ENCODE data around the gene PCGF3.

DNA sequence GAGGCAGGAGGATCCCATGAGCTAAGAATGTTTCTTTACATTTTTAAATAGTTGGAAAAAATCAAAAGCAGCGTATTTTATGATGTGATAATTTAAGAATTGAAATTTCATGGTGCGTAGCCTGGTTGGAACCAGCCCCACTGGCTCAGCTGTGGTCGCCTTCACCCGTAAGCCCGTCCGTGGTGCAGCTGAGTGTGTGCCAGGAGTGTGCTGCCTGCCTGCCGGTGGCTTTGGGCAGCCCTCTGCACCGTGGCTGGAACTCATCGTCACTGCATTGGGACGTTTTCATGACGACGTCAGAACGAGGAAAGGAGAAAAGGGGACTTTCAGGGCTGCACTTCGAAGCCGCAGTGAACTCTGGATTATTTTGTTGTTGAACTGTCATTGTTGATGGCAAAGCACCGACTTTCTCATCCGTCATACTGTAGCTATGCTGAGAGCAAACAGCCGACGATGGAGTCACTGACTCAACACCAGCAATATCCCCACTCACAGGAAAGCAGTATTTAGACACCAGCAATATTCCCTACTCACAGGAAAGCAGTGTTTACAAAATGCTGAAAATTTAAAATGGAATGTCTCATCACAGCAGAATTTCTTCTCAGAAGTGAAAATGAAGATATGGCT, 35.1 kb downstream of the PCGF3 start:
- no peak for TF ChIP-seq POLR2A (IDR thresholded peaks at IDR 0.05)
- TF ChIP-seq CTCF (IDR thresholded peaks at IDR 0.05): no peak

Measured in testis (tissue), 2 donors.